AG08395 (cell line): ENCODE measurements around the gene EVPLL.
"Not testable (repeated sequence)": the region's sequence is repeated elsewhere in the genome, so short reads cannot be mapped to it uniquely, and the experiment has no call there.

Source experiments
- DNase-seq: peaks from one replicate; pipeline ENCODE4 v3.0.0; 2012; ENCODE audit warnings: mixed read lengths, low spot score

The EVPLL gene

GRCh38 chr17:18379246-18380146, 1.9 kb downstream of the EVPLL start:
- DNase-seq: no peak

DNA sequence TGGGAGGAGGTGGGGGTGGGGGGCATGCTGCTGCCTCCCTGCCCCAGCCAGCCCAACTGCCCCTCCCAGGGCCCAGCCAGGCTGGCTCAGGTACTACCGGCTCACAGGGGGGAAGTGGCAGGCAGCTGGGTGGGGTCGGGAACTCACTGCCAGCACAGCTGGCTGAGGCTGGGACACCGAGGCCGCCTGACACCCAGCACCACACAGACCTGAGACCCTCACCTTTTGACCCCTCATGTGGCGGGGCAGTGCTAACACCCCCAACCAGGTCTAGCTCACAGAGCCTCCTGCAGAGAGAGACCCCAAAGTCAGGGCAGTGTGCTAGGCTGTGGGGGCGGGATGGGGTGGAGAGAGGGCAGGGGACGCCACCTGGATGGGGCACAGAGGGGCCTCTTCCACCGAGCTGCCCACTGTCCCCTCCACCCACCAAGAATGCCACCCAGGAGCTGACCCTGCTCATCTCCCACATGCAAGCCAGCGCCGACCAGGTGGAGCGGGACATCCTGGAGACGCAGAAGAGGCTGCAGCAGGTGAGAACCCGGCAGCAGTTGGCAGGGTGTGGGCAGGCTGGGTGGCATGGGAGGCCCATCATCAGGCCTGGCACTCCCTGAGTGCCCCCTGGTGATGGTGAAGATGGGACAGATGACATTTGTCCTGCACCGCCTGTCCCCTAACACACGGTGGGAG, 3.0 kb downstream of the EVPLL start:
- no peak for DNase-seq

- no peak for DNase-seq
These were observed 3.8 kb downstream of the EVPLL start for GRCh38 chr17:18381158-18381952.

DNA sequence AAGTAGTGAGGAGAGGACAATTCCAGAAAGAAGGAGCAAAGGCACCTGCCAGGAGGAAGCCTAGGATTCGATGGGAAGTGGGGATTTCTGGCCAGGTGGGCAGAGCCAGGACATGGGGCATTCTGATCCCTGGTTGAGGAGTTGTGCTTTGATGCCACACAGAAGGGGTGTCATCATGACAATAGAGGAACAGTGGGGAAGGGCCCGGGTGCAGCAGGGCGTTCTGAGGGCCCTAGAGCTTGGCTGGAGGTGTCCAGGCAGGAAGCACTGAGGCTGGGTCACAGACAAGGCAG, 4.3 kb downstream of the EVPLL start:
- DNase-seq: no peak

GRCh38 chr17:18382441-18383078, 5.0 kb downstream of the EVPLL start:
- DNase-seq: no peak

- not testable (repeated sequence) for DNase-seq
These were observed 5.5 kb downstream of the EVPLL start for GRCh38 chr17:18383079-18383481.

GRCh38 chr17:18384271-18384670, 6.7 kb downstream of the EVPLL start:
- not testable (repeated sequence) for DNase-seq

DNA sequence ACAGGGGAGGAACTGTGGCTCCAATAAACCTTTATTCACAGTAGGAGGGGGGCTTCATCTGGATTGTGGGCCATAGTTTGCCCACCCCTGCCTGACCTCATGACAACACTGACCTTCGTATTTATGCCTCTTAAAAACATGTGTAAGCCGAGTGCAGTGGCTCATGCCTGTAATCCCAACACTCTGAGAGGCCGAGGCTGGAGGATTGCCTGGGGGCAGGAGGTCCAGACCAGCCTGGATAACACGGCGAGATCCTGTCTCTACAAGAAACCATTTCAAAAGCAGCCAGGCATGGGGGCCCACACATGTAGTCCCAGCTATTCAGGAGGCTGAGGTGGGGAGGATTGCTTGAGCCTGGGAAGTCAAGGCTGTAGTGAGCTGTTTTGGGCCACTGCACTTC, 10.0 kb downstream of the EVPLL start:
- DNase-seq: not testable (repeated sequence)

GRCh38 chr17:18388266-18388665, 10.7 kb downstream of the EVPLL start:
- not testable (repeated sequence) for DNase-seq

- DNase-seq: not testable (repeated sequence)
These were observed 11.2 kb downstream of the EVPLL start for GRCh38 chr17:18388728-18389127.

- not testable (repeated sequence) for DNase-seq
These were observed 24.5 kb downstream of the EVPLL start for GRCh38 chr17:18401872-18402590.

- DNase-seq: not testable (repeated sequence)
These were observed 25.6 kb downstream of the EVPLL start for GRCh38 chr17:18403166-18403565.

DNA sequence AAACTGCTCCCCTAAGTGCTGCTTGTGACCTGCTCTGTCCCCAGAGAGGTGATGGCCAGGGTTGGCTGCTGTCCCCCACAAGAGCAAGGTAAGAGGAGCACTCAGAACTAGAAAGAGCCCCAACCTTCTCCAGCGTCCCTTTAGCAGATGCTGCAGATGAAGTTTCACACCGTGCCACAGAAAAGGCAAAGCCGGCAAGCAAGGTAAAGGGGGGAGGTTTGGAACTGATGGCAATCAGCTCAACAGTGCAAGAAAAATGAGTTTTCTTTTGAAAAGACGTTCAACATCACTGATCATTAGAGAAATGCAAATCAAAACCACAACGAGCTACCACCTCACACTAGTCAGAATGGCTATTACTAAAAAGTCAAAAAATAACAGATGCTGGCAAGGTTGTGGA, 26.0 kb downstream of the EVPLL start:
- DNase-seq: not testable (repeated sequence)

DNA sequence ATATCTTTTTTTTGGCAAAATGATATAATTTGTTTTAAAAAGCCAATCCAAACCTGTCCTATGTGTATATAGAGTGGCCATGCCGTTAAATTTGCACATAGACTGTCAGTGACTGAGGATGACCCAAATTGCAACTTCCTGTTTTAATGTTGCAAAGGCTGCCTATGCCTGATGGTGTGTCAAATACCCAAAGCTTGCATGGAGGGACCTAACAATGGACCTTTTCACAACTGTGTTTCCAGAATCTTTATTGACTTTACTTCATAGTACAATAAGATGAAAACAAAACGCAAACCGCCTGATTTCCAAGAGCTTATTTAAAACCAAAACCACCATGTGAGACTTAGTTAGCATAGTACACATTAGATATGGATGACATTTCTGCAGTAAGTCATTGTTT, 31.3 kb downstream of the EVPLL start:
- not testable (repeated sequence) for DNase-seq

DNA sequence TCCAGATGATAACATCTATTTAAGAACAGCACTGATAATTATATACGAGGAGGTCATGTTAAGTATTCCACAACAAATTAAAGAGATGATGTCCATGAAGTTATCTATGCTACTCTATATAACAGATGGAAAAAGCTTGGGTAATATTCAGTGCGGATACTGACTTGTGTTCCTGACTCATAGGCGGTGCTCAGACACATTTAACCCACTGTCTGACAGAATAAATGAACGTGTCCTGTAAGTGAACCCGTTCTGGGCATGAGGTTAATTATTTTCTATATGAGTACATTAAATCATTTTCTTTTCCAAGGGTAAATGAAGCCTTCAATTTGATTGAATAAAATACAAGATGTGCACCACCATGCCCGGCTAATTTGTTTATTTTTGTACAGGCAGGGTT, 31.7 kb downstream of the EVPLL start:
- DNase-seq: not testable (repeated sequence)

DNA sequence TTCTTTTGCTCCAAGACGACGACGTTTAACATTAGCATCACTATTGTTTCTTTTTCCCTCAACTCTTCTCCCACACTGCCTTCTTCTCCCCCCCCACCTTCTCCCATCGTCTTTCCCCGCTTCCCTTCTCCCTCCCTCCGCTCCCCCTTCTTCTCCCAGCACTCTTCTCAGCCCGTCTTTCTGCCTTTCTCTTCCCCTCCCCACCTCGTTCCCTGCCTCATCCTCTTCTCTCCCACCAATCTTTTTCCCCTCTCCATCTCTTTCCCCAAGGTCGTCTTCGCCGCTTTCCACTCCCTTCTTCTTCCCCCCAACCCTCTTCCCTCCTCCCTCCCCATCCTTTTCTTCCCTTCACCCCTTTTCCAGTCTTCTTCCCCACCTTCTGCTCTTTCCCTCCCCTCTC, 33.2 kb downstream of the EVPLL start:
- DNase-seq: not testable (repeated sequence)

DNA sequence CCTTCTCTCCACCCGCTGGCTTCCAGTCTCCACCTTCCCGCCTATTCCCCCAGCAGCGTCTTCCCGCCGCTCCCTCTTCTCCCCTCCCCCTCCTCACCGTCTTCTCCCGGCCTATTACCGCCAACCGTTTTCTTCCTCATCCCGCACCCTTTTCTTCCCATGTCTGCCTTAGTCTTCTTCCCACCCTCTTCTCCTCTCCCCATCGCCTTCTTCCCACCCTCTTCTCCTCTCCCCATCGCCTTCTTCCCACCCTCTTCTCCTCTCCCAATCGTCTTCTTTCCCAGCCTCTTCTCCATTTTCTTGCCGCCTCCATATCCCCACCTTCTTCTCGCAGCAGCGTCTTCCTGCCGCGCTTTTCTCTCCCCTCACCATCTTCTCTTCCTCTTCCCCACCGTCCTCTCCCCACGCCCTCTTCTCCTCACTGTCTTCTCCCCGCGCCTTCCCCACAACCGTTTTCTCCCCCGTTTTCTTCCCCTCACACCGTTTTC, 33.8 kb downstream of the EVPLL start:
- not testable (repeated sequence) for DNase-seq

DNA sequence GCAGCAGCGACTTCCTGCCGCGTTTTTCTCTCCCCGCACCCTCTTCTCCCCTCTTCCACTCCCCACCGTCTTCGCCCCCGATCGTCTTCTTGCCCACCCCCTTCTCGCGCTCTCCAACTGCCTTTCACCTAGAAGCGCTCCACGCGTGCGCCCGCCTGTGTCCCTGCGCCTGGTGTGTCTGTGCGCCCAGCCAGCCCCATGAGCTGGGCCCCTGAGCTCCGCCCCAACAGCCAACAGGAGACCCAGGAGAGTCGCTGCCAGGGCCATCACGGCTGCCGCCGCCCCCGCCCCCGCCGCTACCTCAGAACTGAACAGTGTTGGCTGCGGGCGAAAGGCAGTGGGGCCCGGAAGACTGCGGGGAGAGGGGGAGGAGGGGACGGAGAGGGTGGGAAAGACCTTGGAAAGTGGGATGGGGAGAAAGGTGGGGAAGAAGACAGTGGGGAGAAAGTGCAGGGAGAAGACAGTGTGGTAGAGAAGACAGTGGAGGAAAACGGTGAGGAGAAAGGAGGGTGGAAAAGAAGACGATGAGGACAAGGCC, 34.5 kb downstream of the EVPLL start:
- DNase-seq: not testable (repeated sequence)

- not testable (repeated sequence) for DNase-seq
These were observed 43.9 kb downstream of the EVPLL start for GRCh38 chr17:18421521-18421920.

GRCh38 chr17:18422464-18422863, 44.9 kb downstream of the EVPLL start:
- not testable (repeated sequence) for DNase-seq

DNA sequence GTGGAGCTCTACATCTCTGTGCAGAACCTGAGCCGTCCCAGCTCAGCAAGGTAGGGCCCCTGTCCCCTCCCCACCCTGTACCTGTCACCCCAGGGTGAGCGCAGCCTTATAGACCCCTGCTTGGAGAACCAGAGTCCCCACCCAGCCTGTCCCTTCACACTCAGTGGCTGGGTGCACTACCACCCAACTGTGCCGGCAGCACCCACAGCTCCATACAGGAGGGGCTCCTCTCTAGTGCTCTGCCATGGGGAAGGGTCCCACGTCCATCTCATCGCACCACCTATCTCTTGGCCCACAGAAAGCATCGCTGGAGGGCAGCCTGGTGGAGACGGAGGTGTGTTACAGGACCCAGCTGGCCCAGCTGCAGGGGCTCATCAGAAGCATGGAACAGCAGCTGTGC, 45.4 kb downstream of the EVPLL start:
- not testable (repeated sequence) for DNase-seq
